ENCODE results near the gene RPL5. TPM values are rescaled to one million over a fixed set of nuclear protein-coding genes. Genes with fewer than 3 reads are reported as not detected.

Gene RPL5
- total and polyA plus RNA-seq, 9 of the 15 experiments (the other 6 are each of a cell fraction or from before 2014, with no cell fraction given) = 1,467 to 4,252 (median 2,454) TPM

- Histone ChIP-seq H2AFZ (ENCODE audit: low read depth, low read length) (no peak overlapping the region), H3K79me2 (ENCODE audit: control insufficient read depth, insufficient read depth, low read length) (peaks cover 73% of the 10 kb centered on the region), H3K4me3 (no peak overlapping the region), H3K4me2 (ENCODE audit: insufficient read depth, low read length) (no peak overlapping the region), H3K4me1 (replicated peaks in 1 of 2; ENCODE audit: control insufficient read depth in 2 of 2, insufficient read depth in 2 of 2, low read length in 2 of 2) (peaks cover 6 to 16% of the 10 kb centered on the region in 2 experiments; a peak in 3 of 5 replicates), H3K9me1 (ENCODE audit: control insufficient read depth, insufficient read depth, low read length) (peaks cover 5% of the 10 kb centered on the region), H3K9ac (ENCODE audit: insufficient read depth in 1 of 2, low read depth in 2 of 2, low read length in 2 of 2) (no peak overlapping the region), H3K27me3 (ENCODE audit: control insufficient read depth in 2 of 2, insufficient read depth in 2 of 2, low read length in 2 of 2) (no peaks in the 10 kb centered on the region), H4K20me1 (replicated peaks; ENCODE audit: control insufficient read depth, insufficient read depth, low read length) (peaks cover 52% of the 10 kb centered on the region), H3K27ac (ENCODE audit: extremely low read depth, low read depth, low read length) (peak overlapping the region; percentile 18; the same call in 1 of the 3 replicates), H3K9me3 (replicated peaks; ENCODE audit: control insufficient read depth, insufficient read depth, low read depth, low read length) (no peaks in the 10 kb centered on the region), H3K36me3 (ENCODE audit: control insufficient read depth, insufficient read depth, low read length) (peaks cover 99% of the 10 kb centered on the region)
- FAIRE-seq = no peak
- DNase-seq (ENCODE audit: extremely low read depth in 1 of 4, low spot score in 3 of 4) = no peak
- intact Hi-C loops (cut with micrococcal nuclease) (loop anchor here (10.0 kb wide), 1 partner anchor 524 kb away; no protein-coding TSS in a partner anchor), in situ Hi-C loops (cut with MboI) (no loop called here)
- BruUV-seq (replicated peaks) = no TSS peak
- ATAC-seq = no peak
- POLR2A ChIA-PET = interaction anchor here (1.5 to 2.3 kb wide), 2 partner anchors 13 to 16 kb away, joined by 8 to 13 read pairs; no protein-coding TSS in a partner anchor
- no peak for TF ChIP-seq SMAD1 (IDR thresholded peaks at IDR 0.05; ENCODE audit: low read depth, low read length, partially characterized antibody)
- no peak for TF ChIP-seq DMBX1 (CRISPR knock-in tag; IDR thresholded peaks at IDR 0.05; ENCODE audit: borderline replicate concordance)
- TF ChIP-seq ZNF197 (CRISPR knock-in tag; IDR thresholded peaks at IDR 0.05; ENCODE audit: low read depth) = no peak
- TF ChIP-seq ZNF143 (CRISPR knock-in tag; IDR thresholded peaks at IDR 0.05) = no peak
- TF ChIP-seq PTBP1 (IDR thresholded peaks at IDR 0.05; ENCODE audit: low read depth, low read length) = no peak
- no peak for TF ChIP-seq KLF10 (CRISPR knock-in tag; IDR thresholded peaks at IDR 0.05)
- no peak for TF ChIP-seq HEY1 (CRISPR knock-in tag; IDR thresholded peaks at IDR 0.05; ENCODE audit: borderline replicate concordance)
- no peak for TF ChIP-seq KLF1 (tag; IDR thresholded peaks at IDR 0.05)
- TF ChIP-seq ZNF507 (tag; conservative IDR thresholded peaks at IDR 0.05) = no peak
- TF ChIP-seq NFRKB (IDR thresholded peaks at IDR 0.05; ENCODE audit: low read depth) = no peak
- 5% methylated on average over 1 of the region's 1 CpG for WGBS (ENCODE audit: insufficient coverage, low coverage, missing lambda C conversion rate)
- CTCF ChIA-PET (ENCODE audit: low intra/inter-chr PET ratio) = no interaction called here
Measured at GRCh38 chr1:92838519-92838918, 6.7 kb downstream of the RPL5 start.

Data from K562 (cell line).